H1 (cell line): ENCODE measurements around the gene PLA2G1B. TPM values are rescaled to one million over a fixed set of nuclear protein-coding genes. Genes with fewer than 3 reads are reported as not detected.

Experiments
- CTCF ChIA-PET: fragments of 300-600 bp; sonication (Branson Sonifier 250); formaldehyde crosslinking; loops from one replicate; lab custom pipeline; 2021; ENCODE audit not compliant: partially characterized antibody; lab: Charles Lee
- POLR2A ChIA-PET: fragments of 300-600 bp; sonication (Branson Sonifier 250); formaldehyde crosslinking; loops from one replicate; lab custom pipeline; 2021; ENCODE audit warnings: inconsistent platforms; ENCODE audit not compliant: partially characterized antibody; lab: Charles Lee
- DNase-seq, 2 experiments: peaks; one replicate each; pipeline versions ENCODE4 v3.0.0 to v3.0.0-alpha.2; 2010 to 2022; ENCODE audit warnings: low spot score in 2 of 2, low read depth in 1 of 2, mixed read lengths in 1 of 2
- FAIRE-seq: peaks from 2 replicates; lab custom pipeline; 2011; peaks lifted over from hg19 to GRCh38; lab: Jason Lieb, UNC
- H2AFZ ChIP-seq: 2 replicates; pipeline ENCODE4 v1.8.1; 2012; ENCODE audit warnings: low read length, inconsistent platforms
- H2AK5ac ChIP-seq: 2 replicates; pipeline ENCODE4 v1.6.1; 2013; ENCODE audit warnings: low read depth, low read length
- H2BK120ac ChIP-seq: replicated peaks from 2 replicates; pipeline ENCODE3; 2013; ENCODE audit warnings: low read depth, low read length, inconsistent platforms
- H2BK12ac ChIP-seq: 2 replicates; pipeline ENCODE4 v1.6.1; 2013; ENCODE audit warnings: low read depth, low read length
- H2BK15ac ChIP-seq: 2 replicates; pipeline ENCODE4 v1.6.1; 2013; ENCODE audit warnings: low read length
- H2BK20ac ChIP-seq: 2 replicates; pipeline ENCODE4 v1.6.1; 2013; ENCODE audit warnings: low read length
- H2BK5ac ChIP-seq: 2 replicates; pipeline ENCODE4 v1.6.1; 2013; ENCODE audit warnings: low read depth, low read length
- H3K14ac ChIP-seq: 2 replicates; pipeline ENCODE4 v1.6.1; 2013; ENCODE audit warnings: inconsistent platforms; ENCODE audit not compliant: insufficient read length
- H3K18ac ChIP-seq: 2 replicates; pipeline ENCODE4 v1.6.1; 2013; ENCODE audit warnings: low read length; ENCODE audit errors: extremely low read depth
- H3K23ac ChIP-seq: 2 replicates; pipeline ENCODE4 v1.6.1; 2013; ENCODE audit warnings: inconsistent platforms; ENCODE audit not compliant: insufficient read length
- H3K23me2 ChIP-seq: 2 replicates; pipeline ENCODE4 v1.6.1; 2013; ENCODE audit warnings: low read depth, low read length
- H3K27ac ChIP-seq: 2 replicates; pipeline ENCODE4 v1.6.1; 2011; ENCODE audit warnings: low read depth, low read length, inconsistent platforms
- H3K27me3 ChIP-seq, 4 experiments: replicated peaks in 1 of 4; 1 replicate in 1 of 4; 2 replicates in 3 of 4; pipeline versions ENCODE4 v1.6.1 to v1.8.1; 2011 to 2013; ENCODE audit warnings: low read length in 3 of 4, mild to moderate bottlenecking in 3 of 4, inconsistent platforms in 2 of 4, mixed read lengths in 2 of 4, moderate library complexity in 1 of 4; ENCODE audit not compliant: control insufficient read depth in 3 of 4, insufficient read depth in 3 of 4; ENCODE audit errors: extremely low read depth in 1 of 4
- H3K36me3 ChIP-seq, 4 experiments: 2 replicates each; pipeline versions ENCODE4 v1.6.1 to v1.8.1; 2011 to 2013; ENCODE audit warnings: mild to moderate bottlenecking in 4 of 4, low read length in 3 of 4, moderate library complexity in 2 of 4, control low read depth in 1 of 4, inconsistent platforms in 1 of 4; ENCODE audit not compliant: insufficient read depth in 4 of 4, control insufficient read depth in 2 of 4
- H3K4ac ChIP-seq: replicated peaks from 2 replicates; pipeline ENCODE3; 2013; ENCODE audit warnings: low read length, low read depth, mixed read lengths, inconsistent platforms; ENCODE audit not compliant: insufficient read length
- H3K4me1 ChIP-seq, 4 experiments: replicated peaks in 1 of 4; 1 replicate in 1 of 4; 2 replicates in 3 of 4; pipeline versions ENCODE4 v1.6.1 to v1.8.1; 2011 to 2013; ENCODE audit warnings: low read length in 3 of 4, inconsistent platforms in 2 of 4, mixed read lengths in 1 of 4; ENCODE audit not compliant: insufficient read depth in 4 of 4, control insufficient read depth in 3 of 4
- H3K4me2 ChIP-seq, 2 experiments: 2 replicates each; pipeline versions ENCODE4 v1.6.1 to v1.8.1; 2011 to 2013; ENCODE audit warnings: low read depth in 2 of 2, low read length in 2 of 2, control low read depth in 1 of 2, inconsistent platforms in 1 of 2, mild to moderate bottlenecking in 1 of 2; ENCODE audit not compliant: insufficient read depth in 1 of 2
- H3K4me3 ChIP-seq, 4 experiments: fragments of 200-600, 300-600 bp in 1 of 4; sonication (generic), shearing (Covaris generic), sonication (Bioruptor Twin) in 1 of 4; 2 replicates each; pipeline versions ENCODE4 v1.5.1 to v1.8.1; 2011 to 2016; ENCODE audit warnings: low read length in 4 of 4, low read depth in 3 of 4, control low read depth in 2 of 4, inconsistent platforms in 2 of 4, mild to moderate bottlenecking in 2 of 4, mixed read lengths in 1 of 4, moderate library complexity in 1 of 4; ENCODE audit not compliant: insufficient read depth in 2 of 4; ENCODE audit errors: extremely low read depth in 1 of 4
- H3K56ac ChIP-seq: replicated peaks from 2 replicates; pipeline ENCODE3; 2013; ENCODE audit warnings: low read depth, mild to moderate bottlenecking, mixed read lengths, low read length, inconsistent platforms; ENCODE audit not compliant: insufficient read length
- H3K79me1 ChIP-seq: 2 replicates; pipeline ENCODE4 v1.6.1; 2013; ENCODE audit warnings: low read depth, low read length, control low read depth
- H3K79me2 ChIP-seq, 2 experiments: 2 replicates each; pipeline versions ENCODE4 v1.6.1 to v1.8.1; 2012 to 2013; ENCODE audit warnings: low read length in 2 of 2, mild to moderate bottlenecking in 2 of 2, inconsistent platforms in 1 of 2; ENCODE audit not compliant: insufficient read depth in 2 of 2, control insufficient read depth in 1 of 2
- H3K9ac ChIP-seq, 4 experiments: replicated peaks in 1 of 4; 1 replicate in 1 of 4; 2 replicates in 3 of 4; pipeline versions ENCODE4 v1.6.1 to v1.8.1; 2011 to 2013; ENCODE audit warnings: low read depth in 3 of 4, low read length in 3 of 4, control low read depth in 2 of 4, mild to moderate bottlenecking in 2 of 4, moderate library complexity in 2 of 4, inconsistent platforms in 1 of 4; ENCODE audit errors: extremely low read depth in 1 of 4
- H3K9me3 ChIP-seq, 2 experiments: 2 replicates each; pipeline versions ENCODE4 v1.6.1 to v1.8.1; 2012 to 2013; ENCODE audit warnings: mild to moderate bottlenecking in 2 of 2, moderate library complexity in 2 of 2, control low read depth in 1 of 2, inconsistent platforms in 1 of 2, low read depth in 1 of 2, low read length in 1 of 2, mixed read lengths in 1 of 2; ENCODE audit not compliant: insufficient read depth in 2 of 2
- H4K20me1 ChIP-seq, 2 experiments: replicated peaks in 1 of 2; 2 replicates each; pipeline versions ENCODE3 to v1.8.1; 2011 to 2013; ENCODE audit warnings: inconsistent platforms in 2 of 2, low read length in 2 of 2, mild to moderate bottlenecking in 1 of 2; ENCODE audit not compliant: insufficient read depth in 2 of 2, control insufficient read depth in 1 of 2
- H4K5ac ChIP-seq: 2 replicates; pipeline ENCODE4 v1.6.1; 2013; ENCODE audit warnings: low read length, low read depth, mixed read lengths, inconsistent platforms; ENCODE audit not compliant: insufficient read length
- H4K8ac ChIP-seq: 2 replicates; pipeline ENCODE4 v1.8.0; 2013; ENCODE audit warnings: mild to moderate bottlenecking, moderate library complexity, low read length, inconsistent platforms; ENCODE audit not compliant: insufficient read depth; ENCODE audit errors: extremely low read depth
- H4K91ac ChIP-seq: replicated peaks from 2 replicates; pipeline ENCODE3; 2013; ENCODE audit warnings: low read length, mixed read lengths, inconsistent platforms; ENCODE audit not compliant: insufficient read length
- CEBPB ChIP-seq: IDR thresholded peaks from 2 replicates; pipeline ENCODE4 v1.6.1; 2012; ENCODE audit warnings: low read depth, low read length
- CHD2 ChIP-seq: IDR thresholded peaks from 2 replicates; pipeline ENCODE4 v1.6.1; 2012; ENCODE audit warnings: low read length, improper control_type of control experiment
- E2F6 ChIP-seq: IDR thresholded peaks from 2 replicates; pipeline ENCODE4 v1.6.1; 2012; ENCODE audit warnings: inconsistent platforms
- HDAC6 ChIP-seq: IDR thresholded peaks from one replicate; pipeline ENCODE4 v1.7.1; 2012; ENCODE audit warnings: low read depth, mild to moderate bottlenecking, inconsistent platforms, low read length, moderate library complexity
- JUND ChIP-seq: IDR thresholded peaks from 2 replicates; pipeline ENCODE4 v1.6.1; 2011; ENCODE audit warnings: mild to moderate bottlenecking, improper control_type of control experiment, low read length
- POLR2AphosphoS5 ChIP-seq: IDR thresholded peaks from 2 replicates; pipeline ENCODE4 v1.6.1; 2011; ENCODE audit warnings: low read depth, low read length
- RFX5 ChIP-seq: IDR thresholded peaks from 2 replicates; pipeline ENCODE4 v1.6.1; 2011; ENCODE audit warnings: low read depth, low read length, improper control_type of control experiment, borderline replicate concordance
- SP1 ChIP-seq: IDR thresholded peaks from 2 replicates; pipeline ENCODE4 v1.6.1; 2011; ENCODE audit warnings: low read depth, low read length
- SRF ChIP-seq: IDR thresholded peaks from 2 replicates; pipeline ENCODE4 v1.6.1; 2011; ENCODE audit warnings: mild to moderate bottlenecking, low read depth, low read length, moderate library complexity
- TAF1 ChIP-seq: IDR thresholded peaks from 2 replicates; pipeline ENCODE4 v1.6.1; 2011; ENCODE audit warnings: mild to moderate bottlenecking, low read depth, low read length
- WGBS, 2 experiments: shearing (Covaris generic) in 1 of 2; methylation state at CpG; one replicate each; pipeline versions ENCODE4 v1.1.6 to v1.1.7; 2013 to 2015; ENCODE audit warnings: low lambda C conversion rate in 2 of 2, mixed read lengths in 2 of 2, inconsistent platforms in 1 of 2, low coverage in 1 of 2, missing lambda C conversion rate in 1 of 2; ENCODE audit not compliant: insufficient replicate concordance in 2 of 2, insufficient coverage in 1 of 2, insufficient read length in 1 of 2; ENCODE audit errors: extremely low coverage in 1 of 2, missing lambda C conversion rate in 1 of 2; 5-methylcytosine and 5-hydroxymethylcytosine counted together
- polyA plus RNA-seq, 7 experiments: library from polyadenylated mRNA; depleted of rRNA in 3 of 7; stranded (reverse) in 5 of 7; unstranded in 2 of 7; fragments of >200 nt in 5 of 7; fragments of 200-250 nt in 2 of 7; gene quantifications; 1 replicate in 5 of 7; 2 replicates in 1 of 7; 4 replicates in 1 of 7; pipeline versions ENCODE4 v1.2.1 to v1.2.3, GENCODE V29; 2011 to 2013; ENCODE audit warnings: missing spikeins in 2 of 7, mixed read lengths in 2 of 7
- total RNA-seq: library from RNA; stranded (reverse); fragmentation: NEBNext Ultra II Directional; extraction: Animal tissue kit (Norgen Biotek cat#: 25700); gene quantifications from 2 replicates; pipeline ENCODE4 v1.2.1, GENCODE V29; 2021

The PLA2G1B gene
- total and polyA plus RNA-seq, 2 of the 8 experiments (the other 6 are each of a cell fraction or from before 2014, with no cell fraction given) = not detected

- H3K18ac ChIP-seq = no peak overlapping the region
Observed at GRCh38 chr12:120346031-120346430, 18.5 kb upstream of the PLA2G1B start.

More at GRCh38 chr12:120346031-120346430, 18.5 kb upstream of the PLA2G1B start:
- DNase-seq = no peak
- no peak overlapping the region for H3K4me3 ChIP-seq
- TF ChIP-seq RFX5 (no peak), E2F6 (no peak), SRF (no peak), POLR2AphosphoS5 (no peak), CHD2 (no peak), CEBPB (no peak), SP1 (no peak), HDAC6 (no peak), JUND (no peak), TAF1 (no peak)
- no peak overlapping the region for H2BK120ac ChIP-seq
- no peak for FAIRE-seq
- 100% methylated on average over 1 of the region's 15 CpGs; no CpG with 5 or more reads in 1 of the 2 experiments for WGBS, 2 experiments
- H3K9me3 ChIP-seq = no peaks in the 10 kb centered on the region
- POLR2A ChIA-PET = interaction anchor here (0.6 to 1.1 kb wide), 2 partner anchors 9 to 122 kb away, joined by 3 read pairs; no protein-coding TSS in a partner anchor
- H3K23ac ChIP-seq = no peak overlapping the region
- H2AK5ac ChIP-seq = no peak overlapping the region
- no peaks in the 10 kb centered on the region for H3K79me1 ChIP-seq
- peaks cover 0 to 4% of the 10 kb centered on the region in 2 experiments for H4K20me1 ChIP-seq
- H2BK5ac ChIP-seq = no peak overlapping the region
- H3K36me3 ChIP-seq = peaks cover 9 to 50% (median 30%) of the 10 kb centered on the region in 4 experiments; a peak in 6 of 8 replicates
- no peak overlapping the region for H3K4me2 ChIP-seq
- H4K5ac ChIP-seq = no peak overlapping the region
- H3K23me2 ChIP-seq = no peaks in the 10 kb centered on the region
- H2BK15ac ChIP-seq = no peak overlapping the region
- no peak overlapping the region for H3K27ac ChIP-seq
- H3K9ac ChIP-seq = no peak overlapping the region
- no peak overlapping the region for H2BK12ac ChIP-seq
- H2AFZ ChIP-seq = no peak overlapping the region
- H2BK20ac ChIP-seq = no peak overlapping the region
- H3K27me3 ChIP-seq = no peaks in the 10 kb centered on the region
- CTCF ChIA-PET = interaction anchor here (0.7 to 8.5 kb wide), 8 partner anchors 11 to 117 kb away, joined by 3 to 66 read pairs (median 4); no protein-coding TSS in a partner anchor
- H3K4me1 ChIP-seq = peaks cover 0 to 9% (median 4%) of the 10 kb centered on the region in 4 experiments; a peak in 5 of 7 replicates
- no peak overlapping the region for H4K91ac ChIP-seq
- no peak overlapping the region for H3K56ac ChIP-seq
- H3K4ac ChIP-seq = no peak overlapping the region
- no peak overlapping the region for H3K14ac ChIP-seq
- no peak overlapping the region for H4K8ac ChIP-seq
- no peaks in the 10 kb centered on the region for H3K79me2 ChIP-seq
